GM12891 (cell line): ENCODE results near the gene SIGLEC9.

ENCODE experiments used
- DNase-seq: peaks from one replicate; pipeline ENCODE4 v3.0.0; 2011; ENCODE audit warnings: low spot score; ENCODE audit not compliant: insufficient read length
- FAIRE-seq: peaks from 2 replicates; lab custom pipeline; 2011; peaks lifted over from hg19 to GRCh38; lab: Jason Lieb, UNC
- PAX5 ChIP-seq: IDR thresholded peaks from 2 replicates; pipeline ENCODE4 v1.6.1; 2011; ENCODE audit warnings: low read length, moderate library complexity, mild to moderate bottlenecking; ENCODE audit not compliant: insufficient read depth, severe bottlenecking
- POLR2A ChIP-seq: IDR thresholded peaks from 2 replicates; pipeline ENCODE4 v1.6.1; 2011; ENCODE audit warnings: low read depth, low read length, control low read depth
- POLR2AphosphoS5 ChIP-seq: IDR thresholded peaks from 2 replicates; pipeline ENCODE4 v1.6.1; 2011; ENCODE audit warnings: low read depth, low read length, control low read depth
- POU2F2 ChIP-seq: IDR thresholded peaks from 2 replicates; pipeline ENCODE4 v1.6.1; 2011; ENCODE audit warnings: low read depth, mild to moderate bottlenecking, control low read depth, low read length, moderate library complexity
- SPI1 ChIP-seq: IDR thresholded peaks from 2 replicates; pipeline ENCODE4 v1.6.1; 2011; ENCODE audit warnings: low read depth, low read length, control low read depth
- TAF1 ChIP-seq: IDR thresholded peaks from 2 replicates; pipeline ENCODE4 v1.6.1; 2011; ENCODE audit warnings: low read depth, low read length, control low read depth

SIGLEC9 gene

DNA sequence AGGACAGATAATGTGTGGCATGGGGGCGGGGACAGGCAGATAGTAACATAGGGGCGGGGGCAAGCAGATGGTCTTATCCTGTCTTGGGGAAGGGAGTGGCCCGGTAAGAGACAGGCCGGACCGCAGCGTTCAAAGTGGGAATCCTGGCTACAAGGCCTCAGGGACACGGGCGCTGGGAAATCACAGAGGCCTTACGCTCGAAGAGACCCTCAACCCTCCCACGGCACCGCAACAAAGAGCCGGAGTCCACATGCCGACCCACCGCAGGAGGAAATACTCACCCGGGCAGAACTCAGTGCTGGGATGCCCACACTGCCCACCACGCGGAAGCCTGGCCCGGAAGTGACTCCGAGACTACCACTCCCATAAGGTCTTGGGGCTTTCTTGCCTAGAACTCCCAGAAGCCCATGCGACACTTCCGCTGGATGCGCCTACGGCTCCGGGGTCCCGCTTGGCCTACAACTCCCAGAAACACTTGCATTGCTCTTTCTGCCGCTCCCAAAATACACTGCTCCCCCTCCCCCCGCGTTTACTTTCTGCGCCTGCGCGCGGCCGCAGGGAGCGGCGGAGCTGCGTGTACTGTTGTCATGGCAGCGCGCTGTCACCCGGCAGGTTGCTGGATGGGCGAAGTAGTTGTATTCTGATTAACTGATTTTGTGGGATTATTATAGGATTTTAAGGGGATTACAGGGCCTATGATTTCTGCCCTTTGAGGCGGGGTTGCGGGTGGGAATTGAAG is 16.5 kb upstream of the SIGLEC9 start, which contains the start of gene CTU1:
TSS of gene CTU1 (minus strand) at position 344 of the 739 bp plus-strand sequence. CDS start 3,840 bp downstream, outside the sequence.
- peak; percentile 99 for FAIRE-seq
- DNase-seq: peak; percentile 94
- TF ChIP-seq POLR2AphosphoS5 (peak; percentile 79; the same call in 1 of the 2 replicates), POLR2A (no peak), TAF1 (peak; percentile 57; the same call in 1 of the 2 replicates), PAX5 (no peak), POU2F2 (no peak; the same call in 1 of the 2 replicates), SPI1 (peak; percentile 66)

GRCh38 chr19:51108805-51109146 is 15.9 kb upstream of the SIGLEC9 start:
- no peak for DNase-seq
- no peak for FAIRE-seq
- no peak for TF ChIP-seq POLR2AphosphoS5
- no peak for TF ChIP-seq TAF1
- no peak for TF ChIP-seq POLR2A
- no peak for TF ChIP-seq PAX5
- no peak for TF ChIP-seq SPI1
- no peak for TF ChIP-seq POU2F2

GRCh38 chr19:51110666-51110971 is 14.1 kb upstream of the SIGLEC9 start:
- TF ChIP-seq SPI1 (no peak), TAF1 (no peak), PAX5 (no peak), POLR2AphosphoS5 (no peak), POLR2A (no peak), POU2F2 (no peak)
- DNase-seq (no peak), FAIRE-seq (no peak)

DNA sequence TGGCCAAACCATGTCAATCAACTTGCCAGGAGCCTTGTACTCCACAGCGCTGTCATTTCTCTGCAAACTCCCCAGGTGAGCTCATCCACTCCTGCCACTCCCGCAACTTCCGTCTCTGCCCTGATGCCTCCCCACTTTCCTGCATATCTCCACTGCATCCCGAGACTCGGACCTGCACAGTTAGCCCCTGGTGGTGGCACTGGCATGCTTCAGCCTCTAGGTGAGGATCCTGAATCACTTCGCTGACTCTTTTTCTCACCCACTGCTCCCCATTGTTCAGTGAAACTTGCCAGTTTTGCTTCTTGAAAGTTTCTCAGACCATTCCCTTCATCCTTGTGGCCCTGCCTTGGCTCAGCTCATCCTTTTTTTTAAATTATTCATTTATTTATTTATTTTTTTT is 13.1 kb upstream of the SIGLEC9 start:
- no peak for TF ChIP-seq SPI1
- no peak for FAIRE-seq
- DNase-seq: no peak

GRCh38 chr19:51114087-51114729 is 10.5 kb upstream of the SIGLEC9 start:
- TF ChIP-seq POLR2AphosphoS5: no peak
- no peak for TF ChIP-seq PAX5
- no peak for TF ChIP-seq SPI1
- TF ChIP-seq POU2F2: no peak
- TF ChIP-seq POLR2A: no peak
- no peak for TF ChIP-seq TAF1
- no peak for DNase-seq
- no peak for FAIRE-seq

DNA sequence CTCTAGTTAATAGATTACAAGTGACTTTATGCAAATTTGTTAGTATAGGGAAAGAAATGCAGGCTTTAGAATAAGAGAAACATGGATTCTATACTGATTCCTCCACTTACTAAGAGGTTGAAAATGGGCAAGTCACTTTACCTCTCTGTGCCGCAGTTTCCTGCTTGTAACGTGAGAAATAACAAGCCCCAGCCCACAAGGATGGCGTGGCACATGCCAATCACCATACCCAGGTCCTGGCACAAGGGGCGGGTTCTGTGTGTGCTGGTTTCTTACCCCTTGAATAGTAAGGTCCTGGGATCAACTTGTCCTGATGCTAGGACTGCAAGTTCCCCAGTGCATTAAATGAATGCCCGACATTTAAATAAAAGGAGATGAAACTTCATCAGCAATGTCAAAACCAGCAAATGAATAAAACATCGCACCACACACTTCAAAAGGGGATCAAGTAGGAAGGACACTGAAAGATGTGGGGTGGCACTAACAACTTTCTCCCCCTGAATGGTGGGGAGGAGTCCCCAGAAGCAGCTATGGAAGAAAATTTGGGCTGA is 7.9 kb upstream of the SIGLEC9 start:
- no peak for TF ChIP-seq TAF1
- FAIRE-seq (no peak), DNase-seq (no peak)

- TF ChIP-seq POU2F2: no peak
- TF ChIP-seq TAF1: no peak
- no peak for TF ChIP-seq PAX5
- TF ChIP-seq POLR2A: no peak
- TF ChIP-seq SPI1: no peak
- no peak for DNase-seq
- no peak for FAIRE-seq
These were observed 5.6 kb upstream of the SIGLEC9 start for GRCh38 chr19:51119101-51119500.

- no peak for FAIRE-seq
- no peak for DNase-seq
- no peak for TF ChIP-seq PAX5
- no peak for TF ChIP-seq SPI1
- no peak for TF ChIP-seq TAF1
- no peak for TF ChIP-seq POLR2AphosphoS5
- no peak for TF ChIP-seq POU2F2
- no peak for TF ChIP-seq POLR2A
These were observed 5.1 kb upstream of the SIGLEC9 start for GRCh38 chr19:51119611-51120010.

DNA sequence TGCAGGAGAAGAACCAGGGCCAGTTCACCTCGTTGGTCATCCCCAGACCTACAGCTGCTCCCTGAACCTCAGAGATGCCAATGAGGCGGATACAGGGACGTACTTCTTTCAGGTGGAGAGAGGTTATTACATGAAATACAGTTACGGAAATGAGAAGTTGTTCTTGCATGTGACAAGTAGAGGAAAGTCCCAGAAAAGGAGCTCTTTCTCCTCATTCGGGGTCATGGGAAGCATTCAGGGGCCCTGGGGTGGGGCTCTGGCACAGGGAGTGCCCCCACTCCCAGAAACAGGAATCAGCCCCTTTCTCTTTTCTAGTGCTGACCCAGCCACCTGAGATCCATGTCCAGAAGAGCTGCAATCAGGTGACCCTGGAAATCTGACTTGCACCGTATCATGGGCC is 4.5 kb upstream of the SIGLEC9 start:
- TF ChIP-seq TAF1 (no peak), POLR2A (no peak), POU2F2 (no peak), POLR2AphosphoS5 (no peak), SPI1 (no peak), PAX5 (no peak)
- no peak for DNase-seq

GRCh38 chr19:51121257-51121656 is 3.4 kb upstream of the SIGLEC9 start:
- DNase-seq: no peak
- FAIRE-seq: no peak
- TF ChIP-seq PAX5 (no peak), SPI1 (no peak), POU2F2 (no peak), POLR2A (no peak), TAF1 (no peak), POLR2AphosphoS5 (no peak)

More for the DNA sequence above, 4.5 kb upstream of the SIGLEC9 start:
- no peak for FAIRE-seq
